GM18505 (cell line): ENCODE results near the gene PRR16.

Source experiments
- ATAC-seq: cut with Tn5 transposase; IDR thresholded peaks from one replicate; pipeline ENCODE4 v1.9.1; 2021; ENCODE audit not compliant: unreplicated experiment
- POLR2A ChIP-seq: IDR thresholded peaks from 4 replicates; pipeline ENCODE4 v1.6.1; 2011; ENCODE audit warnings: borderline replicate concordance; ENCODE audit not compliant: insufficient read depth, insufficient read length; ENCODE audit errors: extremely low read depth

PRR16 gene

GRCh38 chr5:120703918-120704587, 240.0 kb downstream of the PRR16 start:
- ATAC-seq: no peak
- TF ChIP-seq POLR2A: no peak

GRCh38 chr5:120706877-120707276, 242.8 kb downstream of the PRR16 start:
- no peak for ATAC-seq
- TF ChIP-seq POLR2A: no peak

GRCh38 chr5:120717381-120717780, 253.3 kb downstream of the PRR16 start:
- no peak for TF ChIP-seq POLR2A
- ATAC-seq: no peak

GRCh38 chr5:120730214-120730613, 266.1 kb downstream of the PRR16 start:
- no peak for TF ChIP-seq POLR2A
- ATAC-seq: no peak

- no peak for ATAC-seq
- no peak for TF ChIP-seq POLR2A
Observed at GRCh38 chr5:120734033-120734432, 269.9 kb downstream of the PRR16 start.

- TF ChIP-seq POLR2A: no peak
- ATAC-seq: no peak
Observed at GRCh38 chr5:120735076-120735475, 271.0 kb downstream of the PRR16 start.
